H9 (cell line): ENCODE data around the gene GJB5. TPM values are rescaled to one million over a fixed set of nuclear protein-coding genes. Genes with fewer than 3 reads are reported as not detected.

Source experiments
- DNase-seq: peaks from one replicate; pipeline ENCODE4 v3.0.0-alpha.2; 2017
- H2AFZ ChIP-seq: one replicate; pipeline ENCODE4 v1.6.1; 2013; ENCODE audit warnings: mild to moderate bottlenecking, low read length, control low read depth, moderate library complexity
- H2AK5ac ChIP-seq: 2 replicates; pipeline ENCODE4 v1.6.1; 2013; ENCODE audit warnings: low read length, control low read depth, mixed read lengths; ENCODE audit not compliant: insufficient read length
- H2BK120ac ChIP-seq: one replicate; pipeline ENCODE4 v1.6.1; 2013; ENCODE audit warnings: low read depth, mild to moderate bottlenecking, low read length, control low read depth, inconsistent platforms; ENCODE audit not compliant: poor library complexity, severe bottlenecking
- H2BK12ac ChIP-seq: 2 replicates; pipeline ENCODE4 v1.6.1; 2013; ENCODE audit warnings: low read length, control low read depth, mixed read lengths, low read depth; ENCODE audit not compliant: insufficient read length
- H2BK15ac ChIP-seq: 2 replicates; pipeline ENCODE4 v1.6.1; 2013; ENCODE audit warnings: low read depth, low read length, control low read depth
- H2BK20ac ChIP-seq: one replicate; pipeline ENCODE4 v1.6.1; 2013; ENCODE audit warnings: low read depth, mild to moderate bottlenecking, low read length, control low read depth, inconsistent platforms; ENCODE audit not compliant: poor library complexity, severe bottlenecking
- H2BK5ac ChIP-seq: 2 replicates; pipeline ENCODE4 v1.6.1; 2013; ENCODE audit warnings: low read length, control low read depth, mixed read lengths; ENCODE audit not compliant: insufficient read length
- H3K14ac ChIP-seq: 2 replicates; pipeline ENCODE4 v1.6.1; 2013; ENCODE audit warnings: low read length, control low read depth; ENCODE audit not compliant: insufficient read depth
- H3K18ac ChIP-seq: 2 replicates; pipeline ENCODE4 v1.6.1; 2013; ENCODE audit warnings: low read depth, mild to moderate bottlenecking, mixed read lengths, low read length, control low read depth; ENCODE audit not compliant: insufficient read length
- H3K23ac ChIP-seq: 2 replicates; pipeline ENCODE4 v1.6.1; 2013; ENCODE audit warnings: low read length, control low read depth, mixed read lengths, low read depth; ENCODE audit not compliant: insufficient read length
- H3K23me2 ChIP-seq: 2 replicates; pipeline ENCODE4 v1.6.1; 2013; ENCODE audit warnings: low read depth, mild to moderate bottlenecking, mixed read lengths, low read length, control low read depth; ENCODE audit not compliant: insufficient read length, poor library complexity, severe bottlenecking
- H3K27ac ChIP-seq: 2 replicates; pipeline ENCODE4 v1.5.1; 2013; ENCODE audit warnings: low read length, control low read depth, mixed read lengths, low read depth; ENCODE audit not compliant: insufficient read length
- H3K27me3 ChIP-seq: 2 replicates; pipeline ENCODE4 v1.6.1; 2013; ENCODE audit warnings: low read length, control low read depth, inconsistent platforms; ENCODE audit not compliant: insufficient read depth
- H3K4ac ChIP-seq: 2 replicates; pipeline ENCODE4 v1.6.1; 2013; ENCODE audit warnings: low read depth, mild to moderate bottlenecking, control low read depth, inconsistent platforms, low read length, moderate library complexity
- H3K4me1 ChIP-seq: 2 replicates; pipeline ENCODE4 v1.6.1; 2013; ENCODE audit warnings: low read length, control low read depth, inconsistent platforms; ENCODE audit not compliant: insufficient read depth
- H3K4me2 ChIP-seq: 2 replicates; pipeline ENCODE4 v1.6.1; 2013; ENCODE audit warnings: low read length, control low read depth, mixed read lengths; ENCODE audit not compliant: insufficient read length, insufficient read depth
- H3K56ac ChIP-seq: 2 replicates; pipeline ENCODE4 v1.6.1; 2013; ENCODE audit warnings: low read depth, mild to moderate bottlenecking, mixed read lengths, low read length, control low read depth; ENCODE audit not compliant: insufficient read length
- H3K79me1 ChIP-seq: 2 replicates; pipeline ENCODE4 v1.6.1; 2013; ENCODE audit warnings: low read depth, mild to moderate bottlenecking, moderate library complexity, low read length, control low read depth, inconsistent platforms; ENCODE audit not compliant: insufficient read depth, poor library complexity, severe bottlenecking
- H3K79me2 ChIP-seq: 2 replicates; pipeline ENCODE4 v1.6.1; 2013; ENCODE audit warnings: low read length, control low read depth, inconsistent platforms; ENCODE audit not compliant: insufficient read depth
- H3K9ac ChIP-seq: 2 replicates; pipeline ENCODE4 v1.6.1; 2013; ENCODE audit warnings: low read length, control low read depth, mixed read lengths; ENCODE audit not compliant: insufficient read length; ENCODE audit errors: extremely low read depth
- H3K9me3 ChIP-seq: one replicate; pipeline ENCODE4 v1.6.1; 2013; ENCODE audit warnings: low read depth, low read length, inconsistent platforms; ENCODE audit not compliant: control insufficient read depth
- H3T11ph ChIP-seq: one replicate; pipeline ENCODE4 v1.6.1; 2013; ENCODE audit warnings: mild to moderate bottlenecking, low read length, control low read depth, inconsistent platforms
- H4K20me1 ChIP-seq: one replicate; pipeline ENCODE4 v1.6.1; 2013; ENCODE audit not compliant: control insufficient read depth, insufficient read length, insufficient read depth
- H4K5ac ChIP-seq: 2 replicates; pipeline ENCODE4 v1.6.1; 2013; ENCODE audit warnings: low read depth, mild to moderate bottlenecking, mixed read lengths, low read length, control low read depth; ENCODE audit not compliant: insufficient read length
- H4K8ac ChIP-seq: replicated peaks from 2 replicates; pipeline ENCODE4 v1.6.1; 2013; ENCODE audit warnings: low read length, control low read depth, mixed read lengths, low read depth; ENCODE audit not compliant: insufficient read length
- H4K91ac ChIP-seq: 2 replicates; pipeline ENCODE4 v1.6.1; 2013; ENCODE audit warnings: low read depth, mild to moderate bottlenecking, moderate library complexity, mixed read lengths, low read length, control low read depth; ENCODE audit not compliant: insufficient read length
- H3K27ac Mint-ChIP-seq, 3 experiments: 2 replicates in 2 of 3; 3 replicates in 1 of 3; pipeline ENCODE4 v1.8.0; 2020 to 2021; ENCODE audit warnings: mixed read lengths in 3 of 3, mild to moderate bottlenecking in 1 of 3, moderate library complexity in 1 of 3
- H3K27me3 Mint-ChIP-seq: 2 replicates; pipeline ENCODE4 v1.8.0; 2021; ENCODE audit warnings: low read depth, mild to moderate bottlenecking, moderate library complexity, mixed read lengths
- H3K36me3 Mint-ChIP-seq, 3 experiments: 2 replicates in 2 of 3; 3 replicates in 1 of 3; pipeline ENCODE4 v1.8.0; 2020 to 2021; ENCODE audit warnings: low read depth in 3 of 3, mixed read lengths in 3 of 3; ENCODE audit not compliant: insufficient read depth in 1 of 3
- H3K4me1 Mint-ChIP-seq, 2 experiments: 2 replicates each; pipeline ENCODE4 v1.8.0; 2020; ENCODE audit warnings: mixed read lengths in 2 of 2
- H3K4me3 Mint-ChIP-seq, 2 experiments: 2 replicates in 1 of 2; 3 replicates in 1 of 2; pipeline ENCODE4 v1.8.0; 2020 to 2021; ENCODE audit warnings: mild to moderate bottlenecking in 2 of 2, mixed read lengths in 2 of 2, moderate library complexity in 1 of 2
- H3K9me3 Mint-ChIP-seq, 2 experiments: 2 replicates in 1 of 2; 3 replicates in 1 of 2; pipeline ENCODE4 v1.8.0; 2020; ENCODE audit warnings: mild to moderate bottlenecking in 2 of 2, mixed read lengths in 2 of 2, moderate library complexity in 1 of 2
- WGBS: extraction: QIAGEN DNeasy Blood & Tissue Kit; methylation state at CpG from one replicate; pipeline ENCODE4 v1.1.7; 2013; ENCODE audit warnings: missing lambda C conversion rate, low lambda C conversion rate, mixed read lengths; ENCODE audit not compliant: insufficient read length; ENCODE audit errors: extremely low coverage; 5-methylcytosine and 5-hydroxymethylcytosine counted together
- total RNA-seq: library from RNA; stranded (reverse); gene quantifications from 2 replicates; pipeline ENCODE4 v1.2.1, GENCODE V29; 2021
- TF ChIP-seq, protein P1 (sequence below): fragments of 200-600 bp; sonication (generic); conservative IDR thresholded peaks from 3 replicates; pipeline ENCODE4 v1.8.0; 2021; ENCODE audit warnings: antibody characterized with exemption, mild to moderate bottlenecking

The GJB5 gene
- total RNA-seq, 1 experiment from 2014 or later: 0.22 TPM

GRCh38 chr1:34777519-34778321 is 22.9 kb downstream of the GJB5 start:
- TF ChIP-seq, protein P1, sequence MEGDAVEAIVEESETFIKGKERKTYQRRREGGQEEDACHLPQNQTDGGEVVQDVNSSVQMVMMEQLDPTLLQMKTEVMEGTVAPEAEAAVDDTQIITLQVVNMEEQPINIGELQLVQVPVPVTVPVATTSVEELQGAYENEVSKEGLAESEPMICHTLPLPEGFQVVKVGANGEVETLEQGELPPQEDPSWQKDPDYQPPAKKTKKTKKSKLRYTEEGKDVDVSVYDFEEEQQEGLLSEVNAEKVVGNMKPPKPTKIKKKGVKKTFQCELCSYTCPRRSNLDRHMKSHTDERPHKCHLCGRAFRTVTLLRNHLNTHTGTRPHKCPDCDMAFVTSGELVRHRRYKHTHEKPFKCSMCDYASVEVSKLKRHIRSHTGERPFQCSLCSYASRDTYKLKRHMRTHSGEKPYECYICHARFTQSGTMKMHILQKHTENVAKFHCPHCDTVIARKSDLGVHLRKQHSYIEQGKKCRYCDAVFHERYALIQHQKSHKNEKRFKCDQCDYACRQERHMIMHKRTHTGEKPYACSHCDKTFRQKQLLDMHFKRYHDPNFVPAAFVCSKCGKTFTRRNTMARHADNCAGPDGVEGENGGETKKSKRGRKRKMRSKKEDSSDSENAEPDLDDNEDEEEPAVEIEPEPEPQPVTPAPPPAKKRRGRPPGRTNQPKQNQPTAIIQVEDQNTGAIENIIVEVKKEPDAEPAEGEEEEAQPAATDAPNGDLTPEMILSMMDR: no peak
- H2BK12ac ChIP-seq: no peak overlapping the region
- no peak overlapping the region for H3K9ac ChIP-seq
- H4K5ac ChIP-seq: no peak overlapping the region
- H4K91ac ChIP-seq: no peak overlapping the region
- no peaks in the 10 kb centered on the region for H3K4me1 ChIP-seq
- H2BK15ac ChIP-seq: no peak overlapping the region
- H3K4ac ChIP-seq: no peak overlapping the region
- H3K4me1 Mint-ChIP-seq: peaks cover 7 to 9% of the 10 kb centered on the region in 2 experiments
- H3K23ac ChIP-seq: no peak overlapping the region
- H2BK120ac ChIP-seq: no peak overlapping the region
- no peak overlapping the region for H2BK5ac ChIP-seq
- no peak overlapping the region for H4K8ac ChIP-seq
- H2AFZ ChIP-seq: no peak overlapping the region
- H3K36me3 Mint-ChIP-seq: no peaks in the 10 kb centered on the region
- H3K79me2 ChIP-seq: no peaks in the 10 kb centered on the region
- H3K4me2 ChIP-seq: no peak overlapping the region
- no peaks in the 10 kb centered on the region for H3K9me3 Mint-ChIP-seq
- no peak overlapping the region for H2AK5ac ChIP-seq
- DNase-seq: no peak
- peaks cover 4% of the 10 kb centered on the region; the same call in 1 of the 2 replicates for H3K27me3 ChIP-seq
- peaks cover 13% of the 10 kb centered on the region for H3K23me2 ChIP-seq
- no peak overlapping the region for H3K4me3 Mint-ChIP-seq
- no peak overlapping the region for H3K18ac ChIP-seq
- H3K14ac ChIP-seq: no peak overlapping the region
- H3K27ac ChIP-seq: no peak overlapping the region
- no peak overlapping the region for H3T11ph ChIP-seq
- no peaks in the 10 kb centered on the region for H3K79me1 ChIP-seq
- peaks cover 35% of the 10 kb centered on the region for H3K27me3 Mint-ChIP-seq
- no peaks in the 10 kb centered on the region for H4K20me1 ChIP-seq
- no peak overlapping the region for H3K56ac ChIP-seq
- 100% methylated on average over 2 of the region's 10 CpGs for WGBS
- no peak overlapping the region for H2BK20ac ChIP-seq
- H3K27ac Mint-ChIP-seq: no peak overlapping the region
- no peaks in the 10 kb centered on the region for H3K9me3 ChIP-seq
